ENCODE results near the gene FKBP7.

Gene FKBP7

GRCh38 chr2:178419123-178419522 is 59.3 kb downstream of the FKBP7 start:
- TF ChIP-seq, protein P1, sequence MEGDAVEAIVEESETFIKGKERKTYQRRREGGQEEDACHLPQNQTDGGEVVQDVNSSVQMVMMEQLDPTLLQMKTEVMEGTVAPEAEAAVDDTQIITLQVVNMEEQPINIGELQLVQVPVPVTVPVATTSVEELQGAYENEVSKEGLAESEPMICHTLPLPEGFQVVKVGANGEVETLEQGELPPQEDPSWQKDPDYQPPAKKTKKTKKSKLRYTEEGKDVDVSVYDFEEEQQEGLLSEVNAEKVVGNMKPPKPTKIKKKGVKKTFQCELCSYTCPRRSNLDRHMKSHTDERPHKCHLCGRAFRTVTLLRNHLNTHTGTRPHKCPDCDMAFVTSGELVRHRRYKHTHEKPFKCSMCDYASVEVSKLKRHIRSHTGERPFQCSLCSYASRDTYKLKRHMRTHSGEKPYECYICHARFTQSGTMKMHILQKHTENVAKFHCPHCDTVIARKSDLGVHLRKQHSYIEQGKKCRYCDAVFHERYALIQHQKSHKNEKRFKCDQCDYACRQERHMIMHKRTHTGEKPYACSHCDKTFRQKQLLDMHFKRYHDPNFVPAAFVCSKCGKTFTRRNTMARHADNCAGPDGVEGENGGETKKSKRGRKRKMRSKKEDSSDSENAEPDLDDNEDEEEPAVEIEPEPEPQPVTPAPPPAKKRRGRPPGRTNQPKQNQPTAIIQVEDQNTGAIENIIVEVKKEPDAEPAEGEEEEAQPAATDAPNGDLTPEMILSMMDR (IDR thresholded peaks at IDR 0.05; ENCODE audit: insufficient read depth, low read depth, low read length, missing control alignments), result peak; percentile 50
- DNase-seq (ENCODE audit: low read depth), result peak; percentile 45
- H3K4me3 ChIP-seq (ENCODE audit: low read length), result no peak overlapping the region

GRCh38 chr2:178418426-178418825 is 60.0 kb downstream of the FKBP7 start:
- TF ChIP-seq, protein P1 (IDR thresholded peaks at IDR 0.05; ENCODE audit: insufficient read depth, low read depth, low read length, missing control alignments), result no peak
- peak; percentile 80 for DNase-seq (ENCODE audit: low read depth)
- H3K4me3 ChIP-seq (ENCODE audit: low read length), result no peak overlapping the region

- TF ChIP-seq, protein P1 (IDR thresholded peaks at IDR 0.05; ENCODE audit: insufficient read depth, low read depth, low read length, missing control alignments), result no peak
- peak; percentile 68 for DNase-seq (ENCODE audit: low read depth)
- no peak overlapping the region for H3K4me3 ChIP-seq (ENCODE audit: low read length)
These were observed 60.5 kb downstream of the FKBP7 start for GRCh38 chr2:178417916-178418315.

GRCh38 chr2:178415979-178416378 is 62.4 kb downstream of the FKBP7 start:
- no peak overlapping the region for H3K4me3 ChIP-seq (ENCODE audit: low read length)
- no peak for DNase-seq (ENCODE audit: low read depth)
- TF ChIP-seq, protein P1 (IDR thresholded peaks at IDR 0.05; ENCODE audit: insufficient read depth, low read depth, low read length, missing control alignments), result no peak

DNA sequence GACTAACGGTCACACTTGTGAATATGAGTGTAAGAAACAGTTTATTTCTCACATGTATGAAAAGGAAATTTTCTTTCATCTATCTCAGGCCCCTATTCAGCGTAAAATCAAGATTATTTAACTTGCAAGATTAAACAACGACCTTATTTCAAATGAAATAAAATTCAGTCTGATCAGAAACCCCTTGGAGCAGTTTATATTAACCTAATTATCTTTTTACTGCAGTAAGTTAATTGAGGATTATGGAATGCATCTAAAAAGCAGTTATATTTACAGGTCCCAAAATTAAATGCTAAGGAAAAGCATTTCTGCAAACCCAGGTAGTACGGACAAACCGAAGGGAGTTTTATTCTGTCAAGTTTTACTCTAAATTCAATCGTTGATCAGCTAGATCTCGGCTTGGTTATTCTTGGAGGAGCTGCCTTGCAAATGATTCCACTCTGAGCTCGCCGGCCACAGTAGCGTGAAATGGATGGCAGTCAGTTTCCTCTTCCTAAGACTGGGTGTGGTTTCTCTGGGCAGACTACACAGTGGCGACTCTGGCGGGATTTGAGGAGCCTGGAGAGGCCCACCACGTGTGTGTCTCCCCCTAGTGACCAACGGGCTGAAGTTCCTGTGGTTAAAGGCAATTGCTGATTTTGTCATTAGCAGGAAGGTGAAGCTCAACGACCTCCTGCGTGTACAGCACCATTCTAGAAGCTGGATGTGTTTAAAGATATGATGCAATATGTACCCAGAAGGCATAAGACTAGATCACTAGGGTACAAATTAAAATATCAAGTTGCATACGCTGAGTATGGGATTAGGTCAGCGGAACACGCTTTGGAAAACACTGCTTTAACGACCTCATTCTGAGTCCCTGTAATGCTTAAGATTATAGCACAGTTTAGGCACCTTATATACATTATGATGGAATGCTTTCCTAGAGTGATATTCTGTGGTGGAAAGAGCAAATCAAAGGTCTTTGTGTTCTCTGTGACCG is 63.8 kb downstream of the FKBP7 start:
- TF ChIP-seq, protein P1 (IDR thresholded peaks at IDR 0.05; ENCODE audit: insufficient read depth, low read depth, low read length, missing control alignments), result peak; percentile 96
- H3K4me3 ChIP-seq (ENCODE audit: low read length), result peak overlapping the region; percentile 55
- peak; percentile 93 for DNase-seq (ENCODE audit: low read depth)
